Kidney glomerular epithelial cell (primary cell): ENCODE results near the gene SLC46A1.

Source experiments
- DNase-seq: peaks from one replicate; lab custom pipeline; 2025; lab: John Stamatoyannopoulos, UW

SLC46A1 gene

DNA sequence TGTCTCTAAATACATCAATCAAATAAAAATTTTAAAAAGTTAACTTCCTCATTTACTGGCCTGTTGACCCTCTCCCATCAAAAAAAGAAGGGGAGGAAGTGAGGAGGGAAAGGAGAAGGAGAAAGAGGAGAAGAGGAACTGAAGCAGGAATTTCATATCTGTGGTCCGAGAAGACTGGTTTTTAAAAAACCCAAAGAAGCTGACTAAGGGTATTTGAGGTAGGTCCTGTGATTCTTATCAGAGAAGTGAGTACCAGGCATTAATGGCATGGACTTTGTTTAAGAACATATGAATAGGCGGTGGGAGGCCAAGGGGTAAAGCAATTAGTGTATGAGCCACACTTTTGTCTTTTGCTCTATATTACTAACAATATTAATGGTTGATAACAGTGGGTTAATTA, 2.0 kb downstream of the SLC46A1 start:
- DNase-seq, result no peak

DNA sequence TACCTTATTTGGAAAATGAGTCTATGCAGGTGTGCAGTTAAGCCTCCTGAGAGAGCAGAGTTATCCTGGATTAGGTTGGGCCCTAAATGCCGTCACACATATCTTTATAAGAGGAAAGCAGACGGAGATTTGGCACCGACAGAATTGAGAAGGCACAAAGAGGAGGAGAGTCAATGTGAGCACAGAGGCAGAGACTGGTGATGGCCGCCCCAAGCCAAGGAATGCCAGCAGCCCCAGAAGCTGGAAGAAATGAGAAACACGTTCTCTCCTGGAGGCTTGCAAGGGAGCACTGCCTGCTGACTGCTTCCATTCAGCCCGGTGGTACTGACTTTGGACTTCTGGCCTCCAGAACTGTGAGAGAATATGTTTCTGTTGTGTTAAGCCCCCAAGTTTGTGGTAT, 3.2 kb downstream of the SLC46A1 start:
- DNase-seq, result no peak

DNA sequence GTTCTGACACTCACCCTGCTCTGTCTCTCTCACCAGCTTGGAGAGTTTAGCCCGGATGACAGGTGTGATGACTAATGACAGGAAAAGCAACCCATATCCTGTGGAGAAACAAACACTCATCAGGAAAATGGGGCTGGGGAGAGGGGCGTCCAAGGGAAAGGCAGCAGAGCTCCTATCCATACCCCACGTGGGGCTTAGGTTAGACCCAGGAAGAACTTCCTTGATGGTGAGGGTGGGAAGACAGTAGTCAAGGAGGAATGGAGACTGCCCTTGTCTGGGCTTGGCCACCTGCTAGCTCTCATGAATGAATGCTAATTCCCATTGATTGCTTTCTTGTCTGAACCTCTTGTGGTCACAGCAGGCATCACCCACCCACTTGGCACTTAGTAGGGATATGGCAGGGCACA, 3.8 kb downstream of the SLC46A1 start:
- DNase-seq, result no peak

DNA sequence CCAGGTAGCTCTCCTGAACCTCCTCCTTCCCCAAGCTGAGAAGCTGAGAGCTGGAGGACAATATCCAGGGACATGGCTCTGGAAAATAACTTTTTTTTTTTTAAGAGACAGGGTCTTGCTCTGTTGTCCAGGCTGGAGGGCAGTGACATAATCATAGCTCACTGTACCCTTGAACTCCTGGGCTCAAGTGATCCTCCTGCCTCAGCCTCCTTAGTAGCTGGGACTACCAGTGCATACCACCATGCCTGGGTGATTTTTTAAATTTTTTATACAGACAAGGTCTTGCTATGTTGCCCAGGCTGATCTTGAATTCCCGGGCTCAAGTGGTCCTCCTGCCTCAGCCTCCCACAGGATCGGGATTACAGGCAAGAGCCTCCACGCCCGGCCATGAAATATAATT, 6.2 kb downstream of the SLC46A1 start:
- DNase-seq, result no peak

DNA sequence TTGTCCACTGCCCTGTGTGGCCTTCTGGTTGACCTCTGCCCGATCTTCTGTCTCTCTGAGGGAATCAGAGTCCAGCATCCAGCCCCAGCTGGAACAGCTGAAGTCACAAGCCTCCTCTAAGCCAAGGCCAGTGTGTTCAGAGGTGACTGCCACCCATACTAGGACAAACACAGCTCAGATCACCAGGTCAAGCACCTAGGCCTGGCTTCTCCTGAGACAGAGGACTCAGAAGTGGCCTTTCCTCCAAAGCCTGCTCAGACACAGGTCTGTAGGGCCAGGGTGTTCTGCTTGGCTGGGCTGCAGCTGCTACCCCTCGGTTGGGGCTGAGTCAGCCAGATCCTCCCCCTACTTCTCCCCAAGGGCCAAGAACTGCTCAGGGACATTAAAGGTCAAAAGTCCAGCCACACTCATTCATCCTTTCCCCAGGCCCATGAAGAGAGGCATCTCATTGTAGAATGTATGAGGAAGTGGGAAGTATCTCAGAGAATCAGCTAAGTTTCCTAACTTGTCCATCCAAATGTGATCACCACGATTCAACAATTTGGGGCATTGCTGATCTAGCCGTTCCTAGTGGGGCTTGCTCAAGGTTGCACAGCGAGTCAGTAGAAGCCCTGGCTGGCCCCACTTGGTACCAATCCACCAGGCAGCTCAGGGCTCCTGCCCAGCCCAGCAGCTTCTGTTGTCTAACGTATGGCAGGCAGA, 7.6 kb downstream of the SLC46A1 start:
- DNase-seq, result peak; percentile 66

DNA sequence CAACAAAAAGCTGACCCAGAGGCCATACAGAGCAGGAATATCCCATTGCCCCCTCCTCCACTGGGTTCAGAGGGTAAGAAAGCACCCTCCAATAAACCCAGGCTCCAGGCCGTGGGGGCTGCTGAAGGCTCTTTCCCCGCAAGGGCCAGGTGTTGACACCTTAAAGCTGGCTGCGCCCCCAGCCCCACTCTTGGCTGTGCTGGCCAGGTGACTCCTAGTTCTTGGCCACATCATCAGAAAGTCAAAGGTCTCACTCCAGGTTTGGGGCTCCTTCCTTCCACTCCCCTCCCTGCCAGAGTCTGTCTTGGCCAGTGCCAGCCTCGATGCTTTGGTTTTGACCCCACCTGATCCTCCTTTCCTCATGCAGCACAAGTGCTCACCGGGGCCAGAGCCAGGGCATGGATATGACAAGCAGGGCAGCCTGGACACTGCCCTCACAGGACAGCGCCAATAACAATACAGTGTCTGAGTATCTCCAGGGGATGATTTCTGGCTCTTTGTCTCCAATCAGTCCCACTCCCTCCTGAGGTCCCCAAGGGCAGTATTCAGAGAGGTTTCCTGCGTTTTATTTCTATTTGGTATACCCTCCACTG, 8.2 kb downstream of the SLC46A1 start:
- no peak for DNase-seq

DNA sequence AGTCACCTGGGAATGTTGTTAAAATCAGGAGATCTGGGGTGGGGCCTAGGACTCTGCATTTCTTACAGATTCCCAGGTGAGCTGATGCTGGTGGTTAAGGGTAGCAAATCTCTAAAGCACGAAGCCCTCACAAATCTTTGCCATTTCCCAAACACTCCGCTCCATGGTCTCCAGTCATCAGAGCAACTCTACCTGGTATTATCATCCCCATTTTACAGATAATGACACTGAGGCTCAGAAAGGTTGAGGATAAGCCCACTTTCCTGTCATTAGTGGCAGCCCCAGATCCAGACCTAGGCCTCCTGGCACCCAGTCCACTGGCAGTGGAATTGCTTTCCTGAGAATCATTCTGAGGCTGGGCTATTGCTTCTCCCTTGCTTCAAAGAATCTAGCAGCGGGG, 8.7 kb downstream of the SLC46A1 start:
- no peak for DNase-seq

DNA sequence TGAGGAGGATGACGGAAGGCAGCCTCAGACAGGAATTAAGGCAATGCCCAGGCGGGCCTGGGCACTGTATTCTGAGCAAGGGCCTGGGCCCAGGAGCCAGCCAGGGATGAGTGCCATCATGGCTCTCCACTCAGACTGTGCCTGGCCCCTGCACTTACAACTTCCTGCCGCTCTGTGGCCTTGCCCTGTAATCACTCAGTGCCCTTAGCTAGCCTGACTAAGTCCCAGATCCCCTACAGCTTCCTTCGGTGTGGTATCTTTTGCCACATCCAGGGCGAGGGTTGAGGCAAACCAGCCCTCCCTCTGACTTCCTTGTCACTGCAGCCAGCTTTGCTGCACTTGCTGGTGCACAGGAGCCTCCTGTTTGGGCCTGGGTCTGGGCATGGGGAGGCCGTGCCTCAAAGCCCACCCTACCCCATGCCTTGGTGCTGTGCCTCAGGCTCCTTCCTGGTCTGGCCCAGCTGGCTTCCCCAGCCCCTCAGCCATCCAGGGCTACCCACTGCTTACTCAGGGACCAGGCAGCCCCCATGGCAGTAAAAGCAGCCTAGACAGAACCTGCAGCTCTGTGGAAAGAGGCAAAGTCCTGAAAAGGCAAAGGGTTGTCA, 9.3 kb downstream of the SLC46A1 start:
- DNase-seq, result no peak

DNA sequence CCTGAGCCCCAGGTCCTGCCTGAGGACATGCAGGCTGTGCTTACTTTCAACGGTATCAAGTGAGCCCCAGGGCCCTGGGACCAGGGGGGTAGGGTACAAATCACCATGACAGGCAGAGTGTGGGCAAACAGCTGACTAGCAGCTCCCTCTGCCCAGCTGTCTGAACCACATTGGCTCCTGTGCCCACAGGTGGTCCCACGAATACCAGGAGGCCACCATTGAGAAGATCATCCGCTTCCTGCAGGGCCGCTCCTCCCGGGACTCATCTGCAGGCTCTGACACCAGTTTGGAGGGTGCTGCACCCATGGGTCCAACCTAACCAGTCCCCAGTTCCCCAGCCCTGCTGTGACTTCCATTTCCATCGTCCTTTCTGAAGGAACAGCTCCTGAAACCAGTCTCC, 10.0 kb downstream of the SLC46A1 start:
- no peak for DNase-seq

DNA sequence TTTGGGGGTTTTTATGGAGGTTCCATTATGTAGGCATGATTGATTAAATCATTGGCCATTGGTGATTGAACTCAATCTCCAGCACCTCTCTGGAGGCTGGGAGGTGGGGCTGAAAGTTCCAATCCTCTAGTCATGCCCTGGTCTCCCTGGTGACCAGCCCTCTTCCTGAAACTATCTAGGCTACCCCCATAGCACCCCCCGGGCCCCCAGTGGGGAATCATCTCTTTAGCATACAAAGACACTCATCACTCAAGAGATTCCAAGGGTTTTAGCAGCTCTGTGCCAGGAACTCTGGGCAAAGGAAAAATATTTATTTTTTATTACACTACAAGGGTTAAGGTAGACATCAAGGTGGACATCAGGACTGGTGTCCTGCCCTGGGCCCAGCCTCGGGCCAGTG, 10.6 kb downstream of the SLC46A1 start:
- no peak for DNase-seq

DNA sequence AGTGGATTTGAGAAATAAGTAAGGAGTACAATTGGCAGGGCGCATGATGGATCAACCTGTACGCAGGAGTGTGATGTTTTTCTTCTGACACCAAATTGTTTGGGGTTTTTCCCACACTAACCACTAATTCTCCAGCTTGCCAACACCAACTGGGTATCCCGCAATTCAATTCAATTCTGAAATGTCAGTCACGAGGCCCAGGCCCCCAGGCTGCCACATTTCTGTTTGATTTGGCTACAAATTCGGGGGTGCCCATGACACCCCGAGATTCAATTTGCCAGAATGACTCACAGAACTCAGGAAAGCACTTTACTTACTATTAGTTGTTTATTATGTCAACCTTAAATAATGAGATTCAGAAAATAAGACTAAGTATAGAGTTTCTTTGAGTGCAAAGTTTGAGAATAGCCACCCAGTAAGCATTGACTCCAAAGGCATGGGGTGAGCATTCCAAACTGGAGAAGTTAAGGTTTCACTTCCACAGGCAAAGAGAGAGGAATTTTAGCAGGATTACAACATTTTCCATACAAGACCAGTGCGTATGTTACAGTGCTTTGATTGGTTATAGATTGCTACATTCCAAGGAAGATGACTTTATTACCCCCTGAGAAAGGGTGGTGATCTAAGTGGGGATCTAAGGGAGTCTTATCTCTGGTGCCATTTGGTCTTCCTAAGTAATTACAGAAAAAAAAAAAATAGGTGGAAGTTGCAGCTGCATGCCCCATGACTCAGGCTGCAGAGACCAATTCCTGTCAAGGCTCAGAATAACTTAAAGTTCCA, 11.5 kb downstream of the SLC46A1 start:
- DNase-seq, result no peak

DNA sequence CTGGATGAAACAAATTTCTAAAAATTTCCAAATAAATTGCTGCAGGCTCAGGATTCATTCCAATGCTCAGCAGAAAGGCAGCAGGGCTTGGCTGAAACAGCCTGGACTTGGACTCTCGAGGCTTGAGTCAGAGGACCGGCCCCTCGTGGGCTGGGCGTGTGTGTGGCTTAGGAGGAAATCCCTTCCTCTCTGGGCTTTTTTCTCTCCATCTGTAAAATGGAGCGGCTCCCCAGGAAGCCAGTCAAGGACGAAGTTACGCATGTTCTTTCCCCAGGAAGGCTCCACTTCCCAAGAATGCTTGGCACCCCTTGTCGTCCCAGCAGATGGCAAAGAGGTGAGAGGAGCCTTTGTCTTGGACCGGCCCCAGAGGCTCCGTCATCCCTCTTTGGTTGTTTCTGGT, 13.5 kb downstream of the SLC46A1 start:
- no peak for DNase-seq

DNA sequence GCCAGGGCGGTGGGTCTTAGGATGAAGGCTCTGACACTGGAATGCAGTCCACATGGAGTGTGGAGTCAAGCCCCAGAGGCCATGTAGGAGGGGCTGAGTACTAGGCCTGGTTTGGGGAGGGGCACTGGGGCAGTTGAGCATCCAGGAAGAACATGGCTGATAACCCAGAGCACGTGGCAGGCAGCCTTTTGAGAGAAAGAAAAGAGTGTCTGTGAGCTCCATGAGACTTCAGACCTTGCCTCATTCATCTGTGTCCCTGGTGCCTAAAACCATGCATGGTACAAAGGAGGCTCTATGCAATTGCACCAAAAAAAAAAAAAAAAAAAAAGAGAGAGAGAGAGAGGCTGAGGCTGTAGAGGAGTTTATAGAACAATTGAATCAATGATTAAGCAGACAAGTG, 14.6 kb downstream of the SLC46A1 start:
- DNase-seq, result no peak

DNA sequence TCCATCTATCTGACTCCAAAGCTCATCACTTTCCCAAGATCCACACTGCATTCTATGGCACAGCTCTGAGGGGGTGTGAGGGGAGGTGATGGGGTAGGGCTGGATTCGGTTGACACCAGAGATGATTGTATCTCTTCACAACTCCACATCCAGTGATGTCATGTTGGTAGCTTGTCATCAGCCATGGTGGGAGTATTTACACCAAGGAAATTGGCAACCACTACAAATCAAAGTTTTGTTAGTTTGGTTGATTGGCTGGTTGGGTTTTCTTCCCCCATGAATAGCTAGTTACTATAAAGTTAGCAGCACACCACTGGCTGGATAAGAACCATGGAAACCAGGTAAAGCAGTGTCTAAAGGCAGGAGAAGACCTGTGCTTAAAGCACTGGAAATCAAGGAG, 15.0 kb downstream of the SLC46A1 start:
- DNase-seq, result no peak

DNA sequence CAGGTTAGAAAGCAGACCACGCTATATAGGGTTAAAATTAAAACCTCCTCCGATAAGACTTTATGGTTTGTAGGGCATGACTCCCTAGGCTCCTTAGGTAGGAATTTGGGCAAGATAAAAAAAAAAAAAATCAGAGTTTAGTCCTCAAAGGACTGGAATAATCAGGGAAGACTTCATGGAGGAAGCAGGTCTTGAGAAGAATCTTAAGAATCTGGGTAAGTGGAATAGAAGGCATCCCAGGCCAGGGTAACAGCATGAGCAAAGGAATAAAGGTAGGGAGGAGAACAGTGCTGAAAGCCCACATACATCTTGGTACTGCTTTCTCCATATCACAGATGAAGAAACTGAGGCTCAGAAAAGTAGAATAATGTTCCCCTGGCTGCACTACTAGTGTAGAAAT, 15.4 kb downstream of the SLC46A1 start:
- no peak for DNase-seq

DNA sequence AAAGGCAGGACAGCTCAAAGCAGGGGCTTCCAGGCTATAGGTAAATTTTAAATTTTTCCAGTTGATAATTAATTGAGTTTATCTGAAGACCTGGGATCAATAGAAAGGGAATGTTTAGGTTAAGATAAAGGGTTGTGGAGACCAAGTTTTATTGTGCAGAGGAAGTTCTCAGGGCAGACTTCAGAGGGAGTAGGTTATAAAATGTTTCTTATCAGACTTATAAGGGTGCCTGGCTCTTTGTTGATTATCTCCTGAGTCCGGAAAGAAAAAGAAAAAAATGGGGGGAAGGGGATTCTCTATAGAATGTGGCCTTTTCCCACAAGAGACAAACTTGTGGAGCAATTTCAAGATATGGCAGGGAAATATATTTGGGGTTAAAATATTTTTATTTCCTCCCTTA, 15.9 kb downstream of the SLC46A1 start:
- DNase-seq, result no peak

DNA sequence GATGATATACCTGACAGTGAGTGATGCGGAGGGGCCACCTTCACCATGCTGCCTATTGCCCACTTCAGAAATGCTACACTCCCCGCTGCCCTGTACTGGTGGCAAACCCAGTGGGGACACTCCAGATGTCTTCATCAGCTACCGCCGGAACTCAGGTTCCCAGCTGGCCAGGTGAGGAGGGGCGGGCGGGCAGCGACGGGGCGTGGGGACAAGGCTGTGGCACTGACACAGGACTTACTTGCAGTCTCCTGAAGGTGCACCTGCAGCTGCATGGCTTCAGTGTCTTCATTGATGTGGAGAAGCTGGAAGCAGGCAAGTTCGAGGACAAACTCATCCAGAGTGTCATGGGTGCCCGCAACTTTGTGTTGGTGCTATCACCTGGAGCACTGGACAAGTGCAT, 17.9 kb downstream of the SLC46A1 start:
- no peak for DNase-seq

DNA sequence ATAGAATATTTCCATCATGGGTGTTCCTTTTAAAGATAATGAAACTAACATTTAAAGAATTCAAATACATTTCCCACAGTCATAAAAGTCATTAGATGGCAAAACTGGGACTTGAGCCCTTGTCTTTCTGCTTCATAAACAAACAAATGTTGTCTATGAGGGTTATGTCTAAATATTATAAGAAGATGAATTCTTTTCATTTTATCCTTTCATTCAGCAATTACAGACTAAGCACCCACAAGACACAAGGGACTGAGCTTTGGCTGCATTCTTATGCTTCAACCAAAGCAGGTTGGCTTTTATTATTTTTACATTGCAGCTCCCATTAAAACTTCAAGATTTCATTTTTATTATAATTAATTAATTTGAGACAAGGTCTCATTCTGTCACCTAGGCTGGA, 19.6 kb downstream of the SLC46A1 start:
- DNase-seq, result no peak

DNA sequence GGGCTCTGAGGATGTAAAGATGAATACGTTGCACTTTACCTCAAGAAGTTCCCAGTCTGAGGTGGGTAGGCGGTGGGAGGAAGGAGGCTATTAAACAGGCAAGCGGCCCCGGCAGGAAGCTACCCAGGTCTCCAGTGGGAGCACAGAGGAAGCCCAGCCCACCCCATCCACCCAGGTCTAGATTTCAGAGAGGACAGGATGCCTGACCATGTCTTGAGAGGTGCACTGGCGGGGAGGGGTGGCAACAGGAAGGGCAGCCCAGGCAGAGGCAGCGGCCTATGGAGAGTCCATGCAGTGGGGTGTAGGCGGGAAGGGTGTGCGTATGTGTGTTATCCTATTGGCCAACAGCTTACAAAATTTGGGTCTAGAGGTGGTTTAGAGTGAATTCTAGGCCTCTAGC, 20.6 kb downstream of the SLC46A1 start:
- DNase-seq, result no peak

DNA sequence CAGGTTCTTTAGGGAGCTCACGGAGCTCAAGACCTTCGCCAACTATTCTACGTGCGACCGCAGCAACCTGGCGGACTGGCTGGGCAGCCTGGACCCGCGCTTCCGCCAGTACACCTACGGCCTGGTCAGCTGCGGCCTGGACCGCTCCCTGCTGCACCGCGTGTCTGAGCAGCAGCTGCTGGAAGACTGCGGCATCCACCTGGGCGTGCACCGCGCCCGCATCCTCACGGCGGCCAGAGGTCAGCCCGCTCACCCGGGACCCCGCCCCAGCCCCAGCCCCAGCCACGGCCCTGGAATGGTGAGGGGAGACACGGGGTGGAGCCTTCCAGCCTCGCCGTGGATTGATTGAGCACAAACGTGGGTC, 21.0 kb downstream of the SLC46A1 start:
- no peak for DNase-seq

DNA sequence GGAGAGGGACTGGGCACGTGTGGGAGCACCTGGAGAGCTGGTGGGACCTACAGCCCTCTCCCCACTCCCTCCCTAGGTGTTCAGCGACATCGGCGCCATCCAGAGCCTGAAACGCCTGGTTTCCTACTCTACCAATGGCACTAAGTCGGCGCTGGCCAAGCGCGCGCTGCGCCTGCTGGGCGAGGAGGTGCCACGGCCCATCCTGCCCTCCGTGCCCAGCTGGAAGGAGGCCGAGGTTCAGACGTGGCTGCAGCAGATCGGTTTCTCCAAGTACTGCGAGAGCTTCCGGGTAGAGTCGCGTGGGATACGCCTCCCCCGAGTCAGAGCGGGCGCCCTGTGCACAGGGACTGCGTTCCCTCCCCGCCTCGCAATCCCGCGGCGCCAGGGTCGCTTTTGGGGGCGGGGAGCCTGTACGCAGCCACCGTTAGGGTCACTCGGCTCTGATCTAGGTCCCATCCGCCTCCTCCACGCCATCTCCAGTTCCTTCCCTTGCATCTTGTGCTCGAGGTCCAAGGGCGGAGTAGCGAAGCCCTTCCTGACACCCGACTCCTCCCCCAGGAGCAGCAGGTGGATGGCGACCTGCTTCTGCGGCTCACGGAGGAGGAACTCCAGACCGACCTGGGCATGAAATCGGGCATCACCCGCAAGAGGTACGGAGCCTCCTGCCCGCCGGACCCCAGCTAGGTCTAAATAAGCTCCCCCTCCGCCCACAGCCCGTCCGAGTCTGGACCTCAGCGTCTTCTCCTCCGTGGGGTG, 21.6 kb downstream of the SLC46A1 start:
- peak; percentile 37 for DNase-seq

DNA sequence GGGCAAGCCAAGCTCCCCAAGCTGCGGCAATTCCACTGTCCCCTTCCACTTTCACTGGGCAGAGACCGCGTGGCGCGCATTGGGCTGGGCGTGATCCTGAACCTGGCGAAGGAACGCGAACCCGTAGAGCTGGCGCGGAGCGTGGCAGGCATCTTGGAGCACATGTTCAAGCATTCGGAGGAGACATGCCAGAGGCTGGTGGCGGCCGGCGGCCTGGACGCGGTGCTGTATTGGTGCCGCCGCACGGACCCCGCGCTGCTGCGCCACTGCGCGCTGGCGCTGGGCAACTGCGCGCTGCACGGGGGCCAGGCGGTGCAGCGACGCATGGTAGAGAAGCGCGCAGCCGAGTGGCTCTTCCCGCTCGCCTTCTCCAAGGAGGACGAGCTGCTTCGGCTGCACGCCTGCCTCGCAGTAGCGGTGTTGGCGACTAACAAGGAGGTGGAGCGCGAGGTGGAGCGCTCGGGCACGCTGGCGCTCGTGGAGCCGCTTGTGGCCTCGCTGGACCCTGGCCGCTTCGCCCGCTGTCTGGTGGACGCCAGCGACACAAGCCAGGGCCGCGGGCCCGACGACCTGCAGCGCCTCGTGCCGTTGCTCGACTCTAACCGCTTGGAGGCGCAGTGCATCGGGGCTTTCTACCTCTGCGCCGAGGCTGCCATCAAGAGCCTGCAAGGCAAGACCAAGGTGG, 24.7 kb downstream of the SLC46A1 start:
- no peak for DNase-seq
